ENCODE data around the gene KLF9.
A peak's percentile ranks its signal among the peaks of the same experiment; 100 is the strongest.

The KLF9 gene

DNA sequence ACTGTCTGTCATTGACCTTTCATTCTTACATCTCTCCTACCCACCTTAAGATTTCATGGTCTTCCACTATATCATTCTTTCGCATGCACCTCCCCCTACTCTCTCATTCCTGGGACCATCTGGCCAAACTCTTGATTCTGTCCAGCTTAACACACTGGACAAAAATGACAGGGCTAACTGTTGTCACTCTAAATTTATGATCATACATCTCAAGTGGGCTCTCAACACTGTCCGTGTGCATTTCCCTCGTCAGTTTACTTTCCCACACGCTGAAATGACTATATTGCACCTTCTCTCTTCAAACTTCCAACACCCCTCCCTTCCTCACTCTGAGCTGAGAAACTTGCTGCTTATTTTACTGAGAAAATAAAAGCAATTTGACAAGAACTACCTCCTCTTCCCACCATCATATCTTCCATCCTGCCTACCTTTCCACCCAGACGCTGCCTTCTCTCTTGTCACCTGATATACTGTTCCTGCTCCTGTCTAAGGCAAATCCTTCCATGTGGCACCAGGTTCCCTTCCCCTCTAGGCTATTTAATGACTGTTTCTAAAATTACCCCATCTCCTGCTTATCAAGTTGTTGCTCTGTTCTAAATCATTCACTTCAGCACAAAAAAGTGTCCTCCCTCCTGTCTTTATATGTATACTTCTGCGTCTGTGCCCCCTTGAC lies 8.1 kb upstream of the KLF9 start:
- no peak for DNase-seq (ENCODE audit: low read depth, low spot score)

DNA sequence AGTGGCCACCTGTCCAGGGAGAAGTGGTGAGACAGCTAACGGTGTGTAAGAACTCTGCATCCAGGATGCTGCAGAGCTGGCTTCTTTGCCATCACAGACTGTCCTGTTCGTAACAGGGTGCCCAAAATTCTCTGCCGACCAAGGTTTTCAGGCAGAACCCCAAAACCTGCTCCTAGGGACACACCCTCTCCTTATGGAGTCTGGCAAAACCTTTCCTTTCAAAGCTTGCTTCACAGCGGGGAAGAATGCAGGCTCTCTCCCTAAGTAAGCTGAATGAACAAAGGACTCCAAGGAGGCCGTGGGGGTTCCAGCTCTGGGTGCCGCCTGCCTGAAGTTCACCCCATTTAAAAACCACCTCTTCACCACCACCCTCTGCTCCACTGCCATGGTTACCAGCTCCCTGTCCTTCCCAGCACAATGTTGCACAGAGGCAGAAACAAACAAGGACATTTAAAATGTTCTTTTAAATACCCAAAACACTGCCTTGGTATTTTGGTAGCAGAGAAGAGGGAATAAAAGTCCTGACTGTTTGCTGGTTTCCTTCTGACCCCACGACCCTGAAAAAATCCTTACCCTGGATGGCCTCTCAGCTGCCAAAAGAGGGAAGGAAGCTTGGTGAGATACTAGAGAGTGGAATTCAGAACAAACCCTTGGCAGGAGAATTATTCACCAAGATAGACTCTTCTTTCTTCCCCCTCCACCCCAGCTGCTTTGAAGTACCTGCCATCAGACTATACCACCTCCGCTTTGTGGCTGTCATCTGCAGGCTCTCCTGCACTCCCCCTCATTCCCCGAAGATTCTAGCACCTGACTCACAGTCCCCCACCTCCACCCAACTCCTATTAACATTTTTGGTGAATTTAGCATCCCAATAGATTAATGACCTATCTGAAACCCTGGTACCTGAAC lies 7.1 kb upstream of the KLF9 start:
- DNase-seq (ENCODE audit: low read depth, low spot score), result no peak

DNA sequence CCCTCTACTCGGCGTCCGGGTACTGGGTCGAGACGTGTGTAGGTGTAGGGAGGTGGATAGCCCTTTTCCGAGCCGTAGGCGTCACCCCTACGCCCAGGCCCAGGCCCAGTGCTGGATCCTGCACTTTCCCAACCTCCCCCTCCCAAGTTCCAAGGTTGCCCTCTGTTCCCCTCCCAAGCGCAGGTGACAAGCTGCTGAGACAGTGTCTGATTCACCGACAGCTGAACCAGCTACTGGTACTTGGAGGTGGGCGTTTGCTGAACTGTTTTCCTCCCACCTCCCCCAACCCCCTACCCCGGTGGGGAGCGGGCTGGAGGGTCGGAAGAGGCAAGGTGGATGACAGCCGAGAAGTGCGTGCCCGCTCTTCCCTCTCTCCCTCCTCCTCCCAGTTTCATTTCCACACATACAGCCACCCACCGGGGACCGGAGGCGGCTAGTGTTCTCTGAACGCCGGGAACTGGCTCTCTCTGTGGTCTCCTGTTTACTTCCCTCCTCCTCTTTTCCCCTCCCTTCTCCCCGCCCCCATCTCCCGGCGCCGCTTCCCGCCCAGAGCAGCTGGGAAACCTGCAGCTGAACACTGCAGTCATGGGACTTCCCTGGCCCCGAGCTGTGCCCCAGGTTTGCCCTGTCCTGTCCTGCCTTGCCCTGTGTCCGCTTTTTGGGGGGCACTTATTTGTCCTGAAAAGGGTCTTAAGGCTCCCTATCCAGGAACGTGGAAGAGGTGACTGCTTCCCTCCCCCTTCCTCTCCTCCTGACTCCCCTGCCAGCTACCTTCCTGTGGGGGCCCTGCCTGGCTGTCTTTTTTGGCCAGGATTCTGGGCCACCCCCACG lies 6.2 kb upstream of the KLF9 start:
- DNase-seq (ENCODE audit: low read depth, low spot score), result peak; percentile 38

DNA sequence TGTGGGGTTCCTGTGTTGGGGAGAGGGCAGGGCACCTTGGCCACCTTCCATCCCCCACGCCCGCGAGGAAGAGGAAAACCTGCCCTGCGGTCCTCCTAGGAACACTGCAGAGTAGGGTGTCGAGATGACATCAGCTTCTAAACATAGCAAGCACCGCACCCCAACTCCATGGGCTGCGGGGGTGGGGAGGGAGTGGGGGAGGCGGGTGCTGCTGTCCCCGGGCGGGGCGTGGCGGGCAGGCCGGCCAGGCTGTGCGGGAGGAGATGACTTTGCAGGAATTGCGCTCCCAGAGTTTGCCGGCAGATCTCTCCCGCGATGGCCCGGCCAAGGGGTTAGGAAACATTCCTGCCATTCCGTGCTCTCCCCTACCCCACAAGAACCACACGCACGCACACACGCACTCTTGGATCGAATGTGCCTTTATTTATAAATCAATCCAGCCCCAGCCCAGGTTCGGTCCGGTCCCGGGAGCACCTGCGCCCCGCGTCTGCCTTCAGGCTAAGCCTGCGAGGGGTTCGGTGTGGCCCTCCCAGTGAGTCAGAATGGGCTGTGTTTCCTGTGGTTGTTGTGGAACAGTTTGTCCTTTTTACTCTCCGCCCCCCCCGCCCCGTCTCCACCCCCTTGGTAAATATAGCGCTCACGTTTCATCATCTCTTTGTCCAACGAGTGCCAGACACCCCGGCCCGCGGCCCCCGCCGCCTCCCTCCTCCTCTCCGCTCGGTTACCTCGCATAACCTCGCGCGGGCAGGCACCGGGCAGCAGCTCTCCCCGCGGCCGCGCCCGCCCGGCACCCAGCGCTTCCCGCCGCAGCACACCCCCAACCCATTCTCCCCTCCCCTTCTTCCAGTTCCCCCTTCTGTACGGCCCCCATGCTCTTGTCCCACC lies 5.3 kb upstream of the KLF9 start:
- peak; percentile 74 for DNase-seq (ENCODE audit: low read depth, low spot score)

DNA sequence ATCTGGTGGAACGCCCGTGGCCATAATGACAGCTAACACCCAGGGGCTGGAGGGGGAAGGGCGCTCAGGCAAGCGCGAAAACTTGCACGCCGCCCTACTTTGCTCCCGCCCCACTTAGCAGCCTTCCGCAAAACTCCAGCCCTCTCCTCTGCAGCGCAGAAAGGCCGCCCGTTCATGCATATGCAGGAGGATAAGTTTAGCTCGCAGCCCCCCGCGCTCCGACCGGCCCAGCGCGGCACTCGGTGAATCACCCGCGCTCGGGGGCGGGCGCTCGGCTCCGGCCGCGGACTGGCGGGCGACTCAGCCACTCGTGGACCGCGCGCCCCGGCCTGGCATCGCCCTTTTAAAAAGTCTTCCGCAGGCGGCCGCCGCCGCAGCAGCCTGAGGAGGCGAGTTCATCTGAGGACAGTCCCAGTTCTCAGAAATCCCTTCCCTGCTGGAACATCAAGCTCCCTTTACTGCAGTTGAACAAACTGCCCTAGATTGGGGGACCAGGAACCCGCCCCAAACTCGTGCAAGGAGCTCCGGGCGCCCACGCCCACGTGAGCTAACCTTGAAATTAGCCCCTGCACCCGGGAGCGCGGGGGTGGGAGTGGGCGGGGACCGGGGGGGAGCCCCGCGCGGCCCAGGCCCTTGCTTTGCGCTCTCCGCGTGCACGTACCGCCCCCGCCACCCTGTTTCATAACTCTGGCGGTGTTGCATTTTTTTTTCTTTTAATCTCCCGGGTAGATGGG lies 4.5 kb upstream of the KLF9 start:
- DNase-seq (ENCODE audit: low read depth, low spot score), result peak; percentile 63

DNA sequence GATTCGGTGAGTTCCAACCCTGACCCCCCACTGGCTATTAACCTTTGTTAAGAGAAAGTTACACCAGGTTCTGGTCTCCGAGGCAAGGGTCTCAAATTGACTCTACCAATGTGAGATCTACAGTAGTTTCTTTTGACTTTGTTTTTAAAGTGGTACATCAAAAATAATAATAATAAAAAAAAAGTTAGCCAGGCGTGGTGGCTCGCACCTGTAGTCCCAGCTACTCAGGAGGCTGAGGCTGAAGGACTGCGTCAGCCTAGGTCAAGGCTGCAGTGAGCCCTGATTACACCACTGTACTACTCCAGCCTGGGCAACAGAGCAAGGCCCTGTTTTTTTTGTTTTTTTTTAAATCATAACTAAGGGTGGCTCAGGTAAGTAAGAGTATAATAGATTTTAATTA lies 1.0 kb upstream of the KLF9 start:
- no peak for DNase-seq (ENCODE audit: low read depth, low spot score)

DNA sequence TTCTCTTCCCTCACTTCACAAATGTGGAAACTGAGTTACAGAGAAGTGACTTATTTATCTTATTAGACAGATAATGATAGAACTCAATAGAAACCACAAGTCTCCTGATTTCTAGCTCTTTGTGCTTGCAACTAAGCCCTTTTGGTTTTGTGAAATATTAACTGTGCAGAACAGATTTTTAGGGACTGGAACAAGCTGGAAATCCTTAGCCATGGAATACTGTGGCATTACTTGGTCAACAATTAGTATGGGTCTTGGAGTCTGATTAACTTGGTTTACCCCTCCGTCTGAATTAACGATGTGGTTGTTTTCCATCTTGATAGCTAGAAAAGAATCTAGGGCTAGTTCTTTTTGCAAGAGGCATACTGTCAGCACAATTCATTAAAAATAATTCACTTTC lies 584 bp upstream of the KLF9 start:
- DNase-seq (ENCODE audit: low read depth, low spot score), result no peak

DNA sequence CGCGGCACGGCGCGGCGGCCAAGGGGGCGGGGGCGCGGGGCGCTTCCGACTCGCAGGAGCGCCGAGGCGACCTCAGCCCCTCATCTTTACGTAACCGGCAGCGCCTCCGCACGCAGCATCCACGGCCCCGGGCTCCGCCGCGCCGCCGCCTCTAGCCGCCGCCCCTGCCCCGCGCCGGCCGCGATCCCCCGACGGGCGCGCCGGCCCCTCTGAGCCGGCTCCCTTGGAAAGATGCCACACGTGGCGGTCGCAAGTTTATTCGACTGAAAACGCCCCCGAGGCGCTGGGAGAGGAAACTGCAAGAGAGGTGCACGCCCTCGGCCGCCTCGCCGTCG lies 1.0 kb downstream of the KLF9 start:
- no peak for DNase-seq (ENCODE audit: low read depth, low spot score)

DNA sequence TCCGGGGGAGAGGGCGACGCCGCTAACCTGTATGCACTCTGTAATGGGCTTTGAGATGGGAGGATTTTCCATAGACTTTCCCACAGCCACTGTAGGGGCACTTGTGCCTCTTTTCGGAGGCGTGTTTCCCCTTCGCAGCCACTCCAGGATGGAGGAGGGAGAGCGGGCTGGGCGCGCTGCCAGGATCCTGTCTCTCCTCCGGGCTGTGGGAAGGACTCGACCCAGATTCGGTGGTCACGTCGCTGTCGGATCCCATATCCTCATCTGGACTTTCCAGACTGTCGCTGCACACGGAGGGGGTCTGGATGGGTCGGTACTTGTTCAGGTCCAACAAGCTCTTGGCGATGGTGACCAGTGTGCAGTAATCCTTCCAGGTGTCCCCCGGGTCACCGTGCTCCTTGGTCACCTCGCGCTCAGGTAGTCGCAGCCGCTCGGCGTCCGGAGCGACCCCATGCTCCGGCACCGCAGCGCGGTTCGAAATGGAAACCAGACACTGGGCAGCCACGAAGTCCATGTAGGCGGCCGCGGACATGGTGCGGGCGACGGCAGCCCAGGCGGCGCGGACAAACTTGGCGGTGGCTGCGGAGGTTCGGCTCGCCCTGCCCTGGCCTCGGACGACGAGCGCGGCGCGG lies 1.5 kb downstream of the KLF9 start:
- no peak for DNase-seq (ENCODE audit: low read depth, low spot score)

DNA sequence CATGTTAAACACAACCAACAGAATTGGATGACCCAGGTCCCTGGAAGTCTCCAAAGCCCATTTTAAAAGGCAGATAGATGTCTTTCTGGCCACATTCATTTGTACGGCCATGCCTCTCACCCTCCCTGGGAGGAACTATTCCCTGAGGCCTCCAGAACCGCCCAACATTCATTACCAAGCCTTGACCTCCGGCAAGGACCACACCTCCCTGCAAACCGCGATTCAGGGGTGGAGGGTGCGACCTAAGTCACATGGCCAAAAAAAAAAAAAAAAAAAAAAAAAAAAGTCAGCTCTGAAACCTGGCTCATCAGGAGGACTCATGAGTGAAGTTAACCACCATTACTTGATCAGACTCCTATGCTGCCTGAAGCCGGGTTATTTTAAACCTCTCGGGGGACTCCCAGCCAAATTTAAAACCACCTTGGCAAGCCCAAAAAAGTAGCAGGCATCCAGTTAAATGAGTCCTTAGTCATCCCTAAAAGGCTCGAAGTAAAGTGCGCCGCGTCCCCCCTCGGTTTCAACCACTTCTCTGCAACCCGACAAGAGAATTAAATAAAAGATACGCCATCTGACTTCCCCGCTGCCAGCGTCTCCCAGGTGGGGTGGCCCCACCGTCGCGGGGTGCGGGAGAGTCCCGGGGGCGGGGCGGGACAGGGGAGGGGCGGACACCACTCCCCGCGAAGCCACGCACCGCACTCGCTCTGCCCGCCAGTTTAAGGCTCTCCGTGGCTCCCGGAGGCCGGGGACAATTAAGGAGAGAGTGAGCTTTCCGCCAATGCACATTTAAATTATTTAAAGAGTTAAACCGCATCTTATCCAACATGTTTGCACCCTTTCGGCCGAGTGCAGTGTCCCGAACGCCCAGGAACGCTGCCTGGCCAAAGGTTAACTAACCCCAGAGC lies 2.3 kb downstream of the KLF9 start:
- peak; percentile 42 for DNase-seq (ENCODE audit: low read depth, low spot score)

DNA sequence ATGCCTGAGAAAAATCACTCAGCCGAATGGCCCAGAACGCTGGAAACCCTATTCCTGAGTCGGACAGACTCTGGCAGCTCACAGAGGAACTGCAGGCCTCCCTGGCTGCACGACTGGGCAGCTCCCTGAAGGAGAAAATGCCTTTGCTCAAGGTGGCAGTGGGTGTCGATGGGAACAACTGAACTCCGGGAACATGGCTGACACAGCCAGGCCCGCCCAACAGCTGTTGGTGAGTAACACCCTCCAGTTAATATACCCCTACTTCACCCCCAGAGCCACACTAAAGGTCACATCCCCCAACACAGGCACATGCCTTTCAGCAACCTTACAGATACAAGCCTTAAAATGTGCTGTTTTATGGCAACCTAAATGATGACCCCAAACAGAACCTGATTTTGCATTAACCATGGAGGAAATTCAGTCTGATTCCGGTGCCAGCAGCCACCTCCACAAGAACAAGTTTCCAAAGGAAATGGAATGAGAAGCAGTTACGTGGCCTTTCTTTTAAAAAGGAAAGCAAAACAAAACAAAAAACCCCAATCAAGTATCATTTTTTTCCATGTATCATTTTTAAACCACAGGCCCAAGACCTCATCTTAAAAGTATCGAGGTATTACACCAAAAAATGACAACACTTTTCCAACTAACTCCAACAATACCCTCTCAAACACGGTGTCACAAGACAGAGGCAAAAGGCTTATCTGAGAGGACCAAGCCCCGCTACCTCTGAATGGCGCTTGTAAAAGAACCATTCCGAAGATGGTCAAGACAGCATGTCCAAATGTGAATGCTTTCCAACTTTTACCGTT lies 3.1 kb downstream of the KLF9 start:
- no peak for DNase-seq (ENCODE audit: low read depth, low spot score)

DNA sequence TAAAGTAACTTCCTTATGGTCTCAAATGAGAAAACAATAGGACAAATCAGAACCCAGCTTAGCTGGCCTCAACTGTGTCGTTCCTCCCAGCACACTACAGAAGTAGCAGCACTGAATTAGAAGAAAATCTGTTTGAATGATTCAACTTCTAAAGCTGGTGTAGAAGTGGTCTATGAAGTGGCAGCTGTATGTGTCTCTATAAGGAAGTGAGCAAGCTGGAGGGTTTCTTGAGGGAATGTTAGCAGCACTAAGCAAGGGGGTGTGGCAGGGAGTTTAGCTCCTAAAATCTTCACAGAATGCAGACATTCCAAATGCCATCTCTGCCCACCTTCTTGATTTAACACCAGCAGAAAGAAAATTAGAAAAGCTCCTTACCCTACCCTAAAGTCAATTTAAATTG lies 4.1 kb downstream of the KLF9 start:
- no peak for DNase-seq (ENCODE audit: low read depth, low spot score)

DNA sequence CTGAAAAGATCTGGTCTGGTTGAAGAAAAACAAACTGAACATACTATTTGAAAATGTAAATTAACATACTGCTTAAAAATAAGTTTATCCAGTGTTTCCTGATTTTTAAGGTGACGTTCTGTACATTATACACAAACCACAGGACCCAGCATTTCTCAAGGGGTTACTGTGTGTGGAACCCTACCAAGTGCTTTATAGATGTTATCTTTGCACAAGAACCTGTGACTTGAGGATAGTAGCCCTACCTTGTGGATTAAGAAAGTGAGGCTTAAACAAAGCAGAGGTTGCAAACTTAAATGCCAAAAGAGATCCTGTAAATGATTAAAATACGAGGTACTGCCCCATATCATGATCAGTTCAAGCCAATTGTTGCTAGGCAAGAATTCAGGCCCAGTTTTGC lies 4.7 kb downstream of the KLF9 start:
- no peak for DNase-seq (ENCODE audit: low read depth, low spot score)

DNA sequence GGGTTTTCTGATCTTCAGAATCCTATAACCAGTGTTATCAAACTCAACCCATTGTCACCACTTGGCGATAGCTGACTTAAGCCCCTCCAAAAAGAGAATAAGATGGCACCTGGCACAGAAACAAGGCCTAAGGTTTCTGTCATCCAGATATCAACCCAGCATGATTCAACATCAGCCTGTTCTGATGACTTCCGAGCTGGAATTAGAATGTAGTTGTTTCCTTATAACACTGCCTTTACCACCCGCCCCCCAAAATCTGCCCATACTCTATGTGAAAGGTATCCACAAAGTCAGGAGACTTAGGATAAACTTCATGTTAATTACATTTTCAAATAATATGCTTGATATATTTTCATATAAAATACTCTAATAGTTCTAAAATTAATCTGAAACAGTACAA lies 5.2 kb downstream of the KLF9 start:
- DNase-seq (ENCODE audit: low read depth, low spot score), result no peak

DNA sequence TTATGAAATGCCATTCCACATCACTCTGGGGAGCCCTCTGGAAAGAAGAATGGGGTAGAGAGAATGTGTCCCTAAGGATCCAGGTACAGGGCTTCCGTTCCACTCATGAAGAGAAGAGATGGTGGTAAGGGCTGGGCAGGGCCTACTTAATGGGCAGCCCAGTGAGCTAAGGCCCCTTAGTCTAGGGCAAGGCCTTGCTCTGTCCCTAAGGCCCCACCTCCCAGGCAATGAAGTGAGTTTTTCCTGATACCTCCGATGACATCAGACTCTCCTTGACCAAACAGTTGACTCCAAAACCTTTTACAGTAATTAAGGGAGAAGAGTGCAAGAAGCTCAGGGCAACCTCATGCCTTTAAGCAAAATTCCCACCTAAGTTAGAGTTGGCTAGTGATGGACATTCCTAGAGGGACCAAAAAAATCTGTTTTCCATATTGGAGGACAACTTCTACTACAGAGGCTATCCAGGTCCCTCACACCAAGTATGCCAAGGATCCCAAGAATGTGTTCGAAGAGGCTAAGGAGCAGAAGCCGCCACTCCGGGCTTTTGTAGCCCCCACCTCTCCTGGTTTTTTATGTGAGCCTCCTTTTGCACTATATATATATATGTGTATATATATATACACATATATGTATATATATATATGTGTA lies 5.9 kb downstream of the KLF9 start:
- DNase-seq (ENCODE audit: low read depth, low spot score), result no peak

DNA sequence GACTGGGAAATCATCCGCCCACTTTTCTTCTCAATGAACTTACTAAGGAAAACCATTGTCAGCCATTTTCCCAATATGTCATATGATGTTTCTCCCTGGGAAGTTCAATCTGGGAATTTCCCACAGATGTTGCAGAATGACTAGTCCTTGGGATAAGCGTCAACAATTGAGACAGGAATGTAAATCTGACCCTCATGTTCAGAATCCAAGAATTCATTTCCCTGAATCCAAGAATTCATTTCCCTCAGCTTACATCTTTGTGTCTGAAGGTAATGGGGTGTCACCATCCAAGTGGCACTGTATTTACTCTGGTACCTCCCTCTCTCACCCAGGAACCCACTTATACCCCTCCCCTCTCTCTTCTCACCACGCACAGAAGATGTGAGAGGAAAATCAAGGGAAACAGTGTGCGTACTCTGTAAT lies 7.4 kb downstream of the KLF9 start:
- DNase-seq (ENCODE audit: low read depth, low spot score), result no peak

DNA sequence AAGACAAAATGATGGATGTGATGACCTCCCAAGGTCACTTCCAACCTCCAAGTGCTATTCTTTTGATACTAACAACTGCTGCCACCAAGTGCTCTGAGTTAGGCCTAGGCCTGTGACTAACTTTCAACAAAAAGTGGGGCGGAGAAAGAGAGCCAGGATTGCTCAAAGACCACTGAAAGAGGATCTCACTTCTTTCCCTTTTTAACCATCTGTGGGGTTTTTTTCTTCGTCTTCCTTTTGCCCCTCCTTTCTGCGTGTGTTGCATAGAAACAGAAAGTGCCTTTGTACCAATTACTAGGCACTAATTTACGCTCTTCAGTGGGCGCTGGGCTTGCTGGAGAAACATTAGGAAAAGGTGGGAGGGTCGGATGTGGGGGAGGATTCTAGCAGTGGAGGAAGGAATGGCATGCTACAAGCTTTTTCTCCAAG lies 8.0 kb downstream of the KLF9 start:
- DNase-seq (ENCODE audit: low read depth, low spot score), result no peak
